Measurements from ENCODE around the gene AKT2.

Gene AKT2

DNA sequence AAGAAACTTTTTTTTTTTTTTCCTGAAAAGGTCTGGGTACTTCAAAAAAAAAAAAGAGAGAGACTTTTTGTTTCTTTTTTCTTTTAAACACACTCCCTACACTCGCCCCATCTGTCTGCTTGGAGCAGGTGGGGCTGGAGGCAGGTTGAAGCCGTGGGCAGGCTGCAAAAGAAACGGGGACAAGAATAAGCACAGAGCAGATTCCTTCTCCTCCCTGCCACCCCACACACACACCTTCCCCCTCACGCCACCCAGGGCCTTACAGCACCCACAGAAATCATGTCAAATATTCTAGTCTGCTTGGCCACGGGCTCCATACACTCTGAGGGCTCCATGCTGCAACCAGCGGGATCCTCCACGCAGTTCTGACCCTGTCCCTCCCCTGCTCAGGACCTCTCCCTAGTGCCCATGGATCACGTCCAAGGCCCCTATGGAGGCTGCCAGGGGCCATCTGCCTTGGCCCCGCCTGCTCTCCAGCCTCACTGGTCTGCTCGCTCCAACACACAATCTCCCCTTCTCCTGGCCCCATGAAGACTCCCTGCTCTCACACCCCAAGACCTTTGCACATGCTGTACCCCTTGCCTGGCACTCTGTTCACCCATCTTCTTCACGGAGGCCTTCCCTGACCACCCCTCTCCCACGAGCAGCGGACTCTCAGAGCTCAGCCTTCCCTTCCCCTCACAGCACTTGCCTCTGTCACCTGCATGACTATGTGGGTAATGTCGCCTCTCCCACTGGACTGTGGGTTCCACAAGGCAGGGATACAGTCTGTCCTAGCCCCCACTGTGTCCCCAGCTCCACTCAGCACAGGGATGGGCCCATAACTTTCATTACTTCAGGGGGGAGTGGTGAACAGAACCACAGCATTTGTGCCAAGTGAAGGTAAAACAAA lies 11.4 kb downstream of the AKT2 start:
- no peak for DNase-seq (ENCODE audit: low spot score)

DNA sequence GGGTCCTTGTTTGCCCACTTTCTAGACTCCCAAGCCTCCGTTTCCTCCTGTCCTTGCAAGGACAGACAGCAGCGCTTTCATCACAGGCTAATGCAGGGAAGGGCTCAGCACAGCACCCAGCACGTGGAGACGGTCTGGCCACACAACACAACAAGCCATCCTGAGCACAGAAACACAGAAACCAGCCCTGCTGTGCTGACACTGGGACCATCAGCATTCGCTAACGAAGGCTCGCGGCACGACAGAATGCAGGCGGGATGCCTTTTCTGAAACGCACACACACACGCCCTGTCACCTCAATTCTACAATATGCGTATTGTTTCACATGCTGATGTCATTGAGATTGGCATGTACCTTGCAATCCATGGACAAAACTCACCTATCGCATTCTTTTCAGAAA lies 12.9 kb downstream of the AKT2 start:
- DNase-seq (ENCODE audit: low spot score) = no peak

DNA sequence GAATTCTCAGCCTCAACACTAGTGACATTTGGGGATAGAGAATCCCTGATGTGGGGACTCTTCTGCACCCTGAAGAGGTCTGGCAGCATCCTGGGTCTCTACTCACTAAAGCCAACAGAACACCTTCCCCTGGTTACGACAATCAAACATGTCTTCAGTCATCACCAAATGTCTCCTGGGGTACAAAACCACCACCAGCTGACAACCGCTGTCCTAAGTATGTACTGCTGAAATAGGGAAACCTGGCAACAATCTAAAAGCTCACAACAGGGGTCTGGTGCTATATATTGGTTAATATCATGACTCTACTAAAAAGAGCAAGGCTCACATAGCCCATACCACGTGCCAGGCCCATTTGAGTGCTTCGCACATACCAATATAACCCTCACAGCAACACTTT lies 13.4 kb downstream of the AKT2 start:
- DNase-seq (ENCODE audit: low spot score) = no peak

DNA sequence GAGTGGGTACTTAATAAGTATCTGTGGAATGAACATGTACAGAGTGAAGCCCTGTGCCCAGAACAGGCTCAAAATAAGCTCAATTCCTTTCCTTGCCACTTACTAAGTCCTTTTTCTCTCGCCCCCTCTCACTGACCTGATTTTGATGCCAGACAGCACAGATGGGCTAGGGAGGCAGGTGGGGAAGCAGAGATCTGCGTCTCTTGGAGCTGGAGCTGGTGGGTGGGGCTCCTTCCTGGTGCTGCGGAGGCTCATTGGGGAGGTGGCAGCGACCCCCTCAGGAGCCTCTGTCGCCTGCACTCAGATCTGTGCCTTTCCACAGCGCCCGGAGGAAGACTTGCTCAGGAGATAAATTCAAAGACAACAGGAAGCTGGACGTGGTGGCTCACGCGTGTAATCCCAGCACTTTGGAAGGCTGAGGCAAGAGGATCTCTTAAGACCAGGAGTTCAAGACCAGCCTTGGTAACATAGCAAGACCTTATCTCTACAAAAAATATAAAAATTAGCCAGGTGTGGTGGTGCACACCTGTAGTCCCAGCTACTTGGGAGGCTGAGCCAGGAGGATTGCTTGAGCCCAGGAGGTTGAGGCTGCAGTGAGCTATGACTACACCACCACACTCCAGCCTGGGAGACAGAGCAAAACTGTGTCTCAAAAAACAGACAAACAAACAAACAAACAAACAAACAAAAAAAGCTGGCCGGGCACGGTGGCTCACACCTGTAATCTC lies 14.6 kb downstream of the AKT2 start:
- DNase-seq (ENCODE audit: low spot score) = no peak

DNA sequence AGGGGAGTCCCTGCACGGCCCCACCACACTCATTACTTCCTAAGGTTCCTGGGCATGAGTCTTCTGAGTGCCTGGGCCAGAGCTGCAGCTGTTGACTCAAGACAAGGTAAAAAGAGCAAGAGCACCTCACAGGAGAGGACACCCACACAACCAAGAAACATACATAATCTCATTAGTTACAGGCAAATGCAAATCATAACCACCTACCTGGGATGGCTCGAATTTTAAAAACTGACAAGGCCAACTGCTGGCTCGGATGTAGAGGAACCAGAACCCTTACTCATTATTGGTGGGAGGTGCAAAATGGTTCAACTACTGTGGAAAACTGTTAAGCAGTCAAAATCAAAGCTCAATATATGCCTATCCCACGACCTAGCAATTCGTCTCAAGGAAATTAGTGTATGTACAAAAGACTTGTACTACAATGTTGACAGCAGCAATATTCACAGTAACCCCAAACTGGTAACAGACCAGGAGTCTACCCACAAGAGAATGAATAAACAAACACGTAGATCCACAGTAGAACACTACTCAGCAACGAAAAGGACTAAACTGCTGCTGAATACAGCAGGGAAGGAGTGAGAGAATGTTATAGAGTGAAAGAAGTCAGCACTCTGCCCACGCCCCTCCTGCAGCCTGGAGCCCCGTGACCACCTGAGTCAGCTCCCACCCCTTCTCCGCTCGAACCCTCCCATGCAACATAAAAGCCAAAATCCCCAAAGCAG lies 15.8 kb downstream of the AKT2 start:
- no peak for DNase-seq (ENCODE audit: low spot score)

DNA sequence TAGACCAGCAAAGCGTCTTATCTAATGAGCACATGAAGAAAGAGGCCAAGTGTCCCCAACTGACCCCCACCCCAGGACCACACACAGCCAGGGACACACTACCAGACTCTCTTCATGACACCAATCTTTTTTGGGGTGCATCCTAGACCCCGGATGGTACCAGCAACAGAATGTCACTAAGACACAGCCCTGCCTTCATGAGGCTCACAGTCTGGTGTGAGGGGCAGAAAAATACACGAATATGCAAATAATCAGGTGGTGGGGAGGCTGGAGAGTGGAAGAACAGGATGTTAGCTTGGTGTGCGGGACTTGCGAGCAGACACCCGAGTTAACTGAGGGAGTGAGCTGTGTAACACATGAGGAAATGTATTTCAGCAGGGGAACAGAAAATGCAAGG lies 17.5 kb downstream of the AKT2 start:
- DNase-seq (ENCODE audit: low spot score) = no peak

DNA sequence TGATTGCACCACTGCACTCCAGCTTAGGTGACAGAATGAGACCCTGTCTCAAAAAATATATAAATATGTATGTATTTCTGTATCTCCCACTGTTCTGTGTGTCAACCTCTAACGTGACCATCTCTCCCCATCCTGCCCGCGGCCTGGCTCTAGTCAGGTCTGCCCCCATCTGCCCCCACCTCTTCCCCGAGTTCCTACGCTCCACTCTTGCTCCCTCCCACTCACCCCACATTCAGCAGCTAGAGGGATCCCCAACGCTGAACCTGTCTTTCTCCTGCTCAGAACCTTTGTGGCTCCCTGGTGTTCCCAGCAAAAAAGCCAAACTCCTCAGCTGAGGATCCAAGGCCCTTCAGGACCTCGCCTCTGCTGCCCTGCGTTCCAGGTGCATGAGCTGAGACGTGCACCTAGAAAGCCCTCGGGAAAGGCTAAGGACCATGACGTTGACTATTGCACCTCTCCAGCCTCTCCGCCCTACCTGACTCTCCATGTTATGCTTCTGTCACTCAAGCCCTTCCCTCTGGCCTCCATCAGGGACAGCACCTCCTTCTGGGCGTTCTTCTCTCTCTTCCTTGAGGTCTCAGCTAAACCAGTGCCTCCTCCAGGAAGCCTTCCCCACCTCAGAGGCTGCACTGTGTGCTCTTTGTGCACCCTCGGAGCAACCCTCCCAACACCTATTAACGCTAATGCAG lies 18.1 kb downstream of the AKT2 start:
- no peak for DNase-seq (ENCODE audit: low spot score)

DNA sequence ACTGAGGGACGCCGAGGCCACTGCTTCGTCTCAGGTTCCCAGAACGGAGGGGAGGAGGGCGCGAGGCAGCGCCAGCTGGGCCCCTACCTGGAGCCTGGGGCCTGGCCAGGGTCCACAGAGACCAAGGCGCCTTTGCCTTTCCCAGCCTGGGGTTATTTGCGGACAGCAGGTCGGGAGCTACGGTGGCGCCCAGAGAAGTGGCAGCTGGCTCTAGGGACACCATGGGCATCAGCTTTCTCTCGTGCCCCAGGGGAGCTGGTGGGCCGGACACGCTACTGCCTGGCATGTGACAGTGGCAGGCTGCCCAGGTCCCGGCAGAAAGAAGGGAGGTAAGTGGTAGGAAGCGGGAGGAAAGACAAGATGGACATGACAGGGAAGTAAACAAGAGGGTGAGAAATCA lies 19.0 kb downstream of the AKT2 start:
- no peak for DNase-seq (ENCODE audit: low spot score)

DNA sequence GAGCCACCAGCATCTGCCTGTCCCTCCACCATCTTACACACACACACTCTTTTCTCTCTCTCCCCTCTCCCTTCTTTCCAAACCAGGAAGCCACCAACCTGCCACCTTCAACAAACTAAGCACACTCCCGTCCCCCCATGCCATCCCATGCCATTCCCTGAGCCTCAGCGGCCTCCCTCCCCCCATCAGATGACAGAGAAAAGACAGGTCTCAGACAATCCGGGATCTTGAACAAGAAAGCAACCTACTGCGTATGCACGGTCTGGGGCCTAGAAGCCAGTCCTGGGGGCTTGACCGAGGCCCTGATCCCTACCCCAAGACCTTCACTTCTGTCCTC lies 19.4 kb downstream of the AKT2 start:
- no peak for DNase-seq (ENCODE audit: low spot score)

DNA sequence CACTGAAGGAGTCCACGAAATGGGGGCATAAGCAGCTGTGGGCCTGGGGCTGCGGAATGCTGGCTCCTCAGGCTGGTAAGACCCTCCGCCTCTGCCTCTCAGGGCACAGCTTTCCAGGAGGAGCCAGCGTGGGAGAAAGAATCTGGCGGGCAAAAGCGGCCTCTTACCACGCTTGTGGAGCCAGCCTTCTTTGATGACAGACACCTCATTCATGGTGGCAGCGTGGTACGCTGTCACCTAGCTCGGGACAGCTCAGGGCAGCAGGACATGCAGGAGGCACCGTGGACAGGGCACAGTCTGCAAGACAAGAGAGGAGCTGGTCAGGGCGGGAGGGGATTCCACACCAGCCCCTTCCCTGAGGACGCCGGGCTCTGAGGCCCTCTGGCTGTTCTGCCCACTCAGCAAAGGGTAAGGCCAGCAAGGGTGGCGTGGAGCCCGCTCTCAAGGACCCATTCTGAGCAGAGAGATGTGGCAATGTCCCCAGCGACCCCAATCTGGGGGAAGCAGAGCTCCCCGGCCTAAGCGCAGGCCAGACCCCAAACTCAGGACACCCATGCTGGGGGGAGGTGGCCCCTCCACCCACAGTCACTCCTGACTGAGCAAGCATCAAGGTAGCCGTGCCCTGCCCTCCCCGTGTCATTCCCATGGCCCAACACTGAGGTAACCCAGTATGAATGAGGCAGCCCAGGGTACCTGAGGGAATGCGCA lies 19.9 kb downstream of the AKT2 start:
- no peak for DNase-seq (ENCODE audit: low spot score)

DNA sequence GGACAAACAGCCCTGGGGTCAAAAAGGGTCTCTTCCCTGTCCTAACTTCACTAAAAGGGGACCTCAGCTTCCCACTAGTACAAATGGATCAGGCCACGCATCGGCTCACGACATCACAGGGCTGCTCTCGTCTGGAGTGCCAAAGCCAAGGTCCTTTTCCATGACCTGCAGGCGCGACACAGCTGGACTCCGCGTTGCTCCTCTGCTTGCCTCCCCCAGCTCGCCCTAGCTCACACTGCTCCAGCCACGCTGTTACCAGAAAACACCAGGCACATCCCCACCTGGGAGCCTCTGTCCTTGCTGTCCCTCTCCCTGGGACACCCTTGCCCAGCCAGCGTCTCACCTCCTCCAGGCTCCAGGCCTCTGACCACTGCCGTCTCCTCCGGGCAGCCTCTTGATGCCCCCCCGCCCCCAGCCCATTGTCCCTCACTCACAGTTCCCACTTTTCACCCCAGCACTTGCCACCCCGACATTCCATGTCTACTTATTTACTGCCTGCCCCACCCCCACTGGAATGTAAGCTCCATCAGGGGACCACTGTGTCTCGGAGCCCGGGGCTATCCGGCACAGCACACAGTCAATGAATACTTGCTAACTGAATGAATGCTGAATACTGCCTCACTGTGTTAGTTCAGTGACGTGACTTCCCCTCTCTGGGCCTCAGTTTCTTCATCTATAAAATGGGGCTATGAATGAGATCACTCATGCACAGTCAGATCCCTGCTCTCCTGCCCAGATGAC lies 20.7 kb downstream of the AKT2 start:
- no peak for DNase-seq (ENCODE audit: low spot score)

DNA sequence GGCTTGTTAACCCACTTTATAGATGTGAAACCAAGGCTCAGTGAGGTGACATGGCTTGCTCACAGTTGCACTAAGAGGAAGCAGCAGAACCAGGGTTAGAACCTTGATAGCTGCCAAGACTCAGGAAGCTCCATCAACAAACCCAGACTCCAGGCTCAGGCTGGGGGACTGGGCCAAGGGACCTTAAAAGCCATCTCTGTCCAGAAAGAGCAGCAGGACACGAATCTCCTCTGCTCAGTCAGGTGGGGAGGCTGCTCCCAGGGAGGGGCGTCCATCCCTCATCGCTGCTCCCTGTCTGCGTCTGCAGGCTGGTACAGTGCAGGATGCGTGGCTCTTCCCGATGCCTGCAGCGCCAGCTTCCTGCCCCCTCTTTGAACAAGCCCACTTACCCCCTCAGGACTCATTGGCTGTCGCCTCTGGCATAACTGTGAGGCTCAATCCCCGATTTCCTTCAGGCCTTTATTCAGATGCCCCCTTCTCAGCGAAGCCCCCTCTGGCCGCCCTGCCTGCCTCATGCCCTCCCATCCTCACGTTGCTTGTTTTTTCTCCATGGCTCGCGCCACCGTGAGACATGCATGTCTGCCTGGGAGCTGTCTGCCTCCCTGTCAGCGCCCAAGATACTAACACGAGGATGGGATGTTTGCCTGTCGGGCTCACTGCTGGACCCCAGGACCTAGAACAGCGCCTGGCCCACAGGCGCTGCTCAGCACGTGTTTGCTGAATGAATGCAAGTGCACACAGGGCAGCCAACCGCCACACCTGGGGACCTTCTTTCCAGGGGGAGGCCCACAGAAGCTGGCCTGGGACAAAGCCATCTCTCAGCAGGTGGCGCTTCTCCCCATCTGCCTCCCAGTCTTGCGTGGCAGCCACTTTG lies 21.5 kb downstream of the AKT2 start:
- DNase-seq (ENCODE audit: low spot score) = no peak

DNA sequence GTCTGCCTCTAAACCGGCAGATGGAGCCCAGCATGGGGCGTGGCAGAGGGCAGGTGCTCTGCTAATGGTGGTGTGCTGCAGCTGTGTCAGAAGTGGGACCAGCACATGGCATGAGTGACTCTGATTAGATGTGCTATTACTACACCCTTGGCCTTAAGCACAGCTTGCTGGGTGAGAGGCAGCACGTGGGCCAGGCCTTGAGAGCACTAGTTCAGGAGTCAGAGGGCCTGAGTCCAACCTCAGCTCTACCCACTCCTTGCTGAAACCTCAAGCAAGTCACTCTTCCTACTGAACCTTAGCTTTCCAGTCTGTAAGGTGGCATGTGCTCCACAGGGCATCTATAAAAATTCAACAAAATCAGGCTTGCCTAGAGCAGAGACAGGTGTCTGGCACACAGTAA lies 22.7 kb downstream of the AKT2 start:
- no peak for DNase-seq (ENCODE audit: low spot score)

DNA sequence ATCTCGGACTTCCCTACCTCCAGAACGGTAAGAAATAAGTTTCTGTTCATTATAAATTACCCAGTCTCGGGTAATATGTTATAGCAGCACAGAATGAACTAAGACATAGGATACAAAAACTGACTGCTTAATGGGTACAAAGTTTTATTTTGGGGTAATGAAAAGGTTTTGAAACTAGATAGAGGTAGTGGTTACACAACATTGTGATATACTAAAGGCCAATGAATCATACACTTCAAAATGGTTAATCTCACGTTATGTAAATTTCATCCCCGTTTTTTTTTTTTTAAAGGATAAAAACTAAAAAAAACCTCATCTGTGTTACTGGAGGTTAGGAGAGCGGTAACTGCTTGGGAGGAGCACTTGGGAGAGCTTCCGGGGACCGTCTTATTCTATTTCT lies 23.5 kb downstream of the AKT2 start:
- no peak for DNase-seq (ENCODE audit: low spot score)

DNA sequence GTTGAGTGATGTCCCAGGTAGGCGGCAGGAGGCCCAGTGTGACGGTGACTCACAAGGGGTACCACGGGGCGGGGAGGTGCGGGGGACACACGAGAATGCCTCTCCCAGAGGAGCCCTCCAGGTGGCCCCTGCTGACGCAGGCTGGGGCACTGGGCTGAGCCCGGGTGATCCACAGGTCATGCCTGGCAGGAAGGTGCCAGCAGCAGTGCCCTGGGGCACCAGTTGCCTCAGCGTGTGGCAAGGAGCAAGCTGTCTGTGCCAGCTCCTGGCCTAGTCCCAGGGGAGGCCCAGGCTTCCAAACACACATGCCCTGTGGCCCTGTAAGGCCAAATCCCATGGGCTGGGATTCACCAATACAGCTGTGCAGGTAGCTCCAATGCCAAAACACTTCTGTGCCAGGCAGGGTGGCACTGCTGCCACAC lies 28.0 kb downstream of the AKT2 start:
- no peak for DNase-seq (ENCODE audit: low spot score)

DNA sequence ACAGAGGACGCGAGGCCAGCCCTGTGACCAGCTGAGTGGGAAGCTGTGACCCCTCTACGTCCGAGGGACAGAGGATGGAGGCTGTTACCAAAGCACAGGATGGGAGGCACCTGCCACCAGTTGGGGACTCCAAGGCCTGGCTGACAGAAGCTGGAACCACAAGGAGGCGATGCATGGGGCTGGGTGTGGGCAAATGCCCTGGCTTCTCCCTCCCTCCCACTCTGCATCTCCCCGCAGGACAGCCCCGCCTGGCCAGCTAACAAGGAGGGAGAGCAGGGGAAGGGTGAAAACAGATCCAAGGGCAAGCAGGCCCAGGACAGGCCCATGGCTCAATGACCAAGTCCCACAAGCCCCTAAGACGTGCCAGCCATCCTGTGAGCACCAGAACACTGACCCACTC lies 28.6 kb downstream of the AKT2 start:
- no peak for DNase-seq (ENCODE audit: low spot score)

DNA sequence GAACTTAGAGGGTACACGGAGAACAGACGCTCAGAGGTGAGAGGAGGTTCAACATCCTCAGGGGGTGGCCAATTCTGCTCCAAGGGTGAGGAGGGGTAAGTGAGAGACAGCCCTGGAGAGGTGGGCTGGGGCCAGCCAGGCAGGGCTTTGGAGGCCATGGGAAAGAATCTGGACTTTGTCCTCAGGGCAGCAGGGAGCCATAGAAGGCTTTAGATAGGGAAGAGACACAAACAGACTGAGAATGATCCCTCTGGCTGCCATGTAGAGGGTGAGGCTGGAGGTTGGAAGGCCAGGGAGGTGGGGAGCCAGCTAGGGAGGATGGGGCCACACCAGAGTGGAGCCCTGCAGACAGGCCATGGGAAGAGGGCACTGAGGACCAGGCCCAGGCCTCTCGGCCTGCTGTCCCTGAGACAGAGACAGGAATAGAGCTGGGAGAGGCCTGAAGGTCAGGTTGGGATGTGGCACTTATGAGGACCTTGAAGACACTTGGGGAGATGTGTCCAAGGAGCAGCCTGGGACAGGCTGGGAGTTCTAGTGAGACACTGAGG lies 29.5 kb downstream of the AKT2 start:
- DNase-seq (ENCODE audit: low spot score) = no peak

DNA sequence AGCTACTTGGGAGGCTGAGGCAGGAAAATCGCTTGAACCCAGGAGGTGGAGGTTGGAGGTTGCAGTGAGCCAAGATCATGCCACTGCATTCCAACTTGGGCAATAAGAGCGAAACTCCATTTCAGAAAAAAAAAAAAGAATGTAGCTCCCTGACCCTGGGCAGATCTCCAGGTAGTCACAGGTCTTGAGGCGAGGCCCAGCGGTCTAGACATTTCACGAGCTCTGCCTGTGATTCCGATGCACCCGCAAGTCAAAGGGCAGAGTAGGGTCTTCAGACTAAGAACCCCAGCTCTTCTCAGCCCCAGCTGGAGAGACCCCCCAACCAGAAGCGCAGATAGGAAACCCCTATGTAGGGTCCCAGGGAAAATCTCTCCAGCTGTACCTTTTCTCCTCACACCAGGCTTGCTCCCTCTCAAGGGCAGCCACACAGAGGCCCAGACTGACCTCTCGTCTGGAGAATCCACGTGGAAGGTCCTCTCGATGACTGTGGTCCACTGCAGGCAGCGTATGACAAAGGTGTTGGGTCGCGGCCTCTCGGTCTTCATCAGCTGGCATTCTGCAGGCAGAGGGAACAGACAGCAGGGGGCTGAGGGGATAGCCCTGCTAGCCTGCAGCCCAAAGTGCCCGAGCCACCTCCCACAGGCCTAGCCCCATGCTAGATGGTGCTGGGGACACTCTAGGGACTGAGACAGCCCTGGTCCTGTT lies 30.3 kb downstream of the AKT2 start:
- no peak for DNase-seq (ENCODE audit: low spot score)

DNA sequence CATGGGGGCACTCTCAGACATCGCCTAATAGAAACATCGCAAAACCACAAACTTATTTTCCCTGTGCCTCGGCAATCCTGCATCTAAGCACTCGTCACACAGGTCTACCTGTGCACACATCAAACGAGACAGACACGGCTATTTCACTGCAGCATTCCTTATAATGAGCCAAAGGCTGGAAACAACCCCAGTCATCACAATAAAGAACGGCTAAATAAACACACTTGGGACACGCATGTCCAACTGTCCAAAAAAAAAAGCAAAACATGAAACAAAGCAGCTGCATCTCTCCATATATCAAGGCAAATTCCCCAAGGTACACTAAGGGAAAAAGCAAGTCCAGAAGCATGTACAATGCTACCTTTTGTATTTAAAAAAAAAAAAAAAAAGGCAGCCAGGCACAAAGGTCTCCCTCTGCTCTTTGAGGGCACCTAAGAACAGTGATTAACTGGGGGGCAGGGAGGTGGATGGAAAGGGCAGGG lies 31.5 kb downstream of the AKT2 start:
- no peak for DNase-seq (ENCODE audit: low spot score)
